Endothelial cell of umbilical vein (primary cell): Measurements from ENCODE around the gene ADSS1. TPM values are rescaled to one million over a fixed set of nuclear protein-coding genes. Genes with fewer than 3 reads are reported as not detected.
A peak's percentile ranks its signal among the peaks of the same experiment; 100 is the strongest.

Experiments
- Bru-seq: library from RNA; stranded (reverse); fragments of 400-500 nt; gene quantifications from one replicate; lab custom pipeline; 2021; lab: Mats Ljungman, UMichigan
- BruChase-seq, 2 experiments: library from RNA; stranded (reverse); fragments of 400-500 nt; gene quantifications; one replicate each; lab custom pipeline; 2021; lab: Mats Ljungman, UMichigan
- BruUV-seq: library from RNA; stranded (reverse); fragments of 400-500 nt; replicated peaks from 2 replicates; lab custom pipeline; 2021; lab: Mats Ljungman, UMichigan
- CTCF ChIA-PET: fragments of 300-600, 350-600 bp; sonication (Branson Sonifier 250); formaldehyde crosslinking; loops from one replicate; lab custom pipeline; 2021; ENCODE audit warnings: antibody characterized with exemption, inconsistent platforms; lab: Charles Lee
- POLR2A ChIA-PET: fragments of 300-600, 350-600 bp; sonication (Branson Sonifier 250); formaldehyde crosslinking; loops from one replicate; lab custom pipeline; 2021; ENCODE audit warnings: antibody characterized with exemption, inconsistent platforms; lab: Charles Lee
- DNase-seq: peaks from one replicate; pipeline ENCODE4 v3.0.0-alpha.2; 2011; ENCODE audit warnings: low read depth, low spot score
- FAIRE-seq: peaks from 2 replicates; lab custom pipeline; 2011; peaks lifted over from hg19 to GRCh38; lab: Jason Lieb, UNC
- H2AFZ ChIP-seq: 2 replicates; pipeline ENCODE4 v1.6.0; 2012; ENCODE audit warnings: low read depth, low read length, control low read depth, inconsistent platforms
- H3K27ac ChIP-seq: 2 replicates; pipeline ENCODE4 v1.5.1; 2011; ENCODE audit warnings: low read depth, mild to moderate bottlenecking, control low read depth, low read length, moderate library complexity; ENCODE audit not compliant: insufficient read depth
- H3K27me3 ChIP-seq, 2 experiments: 2 replicates each; pipeline versions ENCODE4 v1.6.0 to v1.6.1; 2011; ENCODE audit warnings: low read length in 2 of 2, mixed read lengths in 1 of 2; ENCODE audit not compliant: control insufficient read depth in 2 of 2, insufficient read depth in 2 of 2
- H3K36me3 ChIP-seq, 2 experiments: 2 replicates in 1 of 2; 3 replicates in 1 of 2; pipeline ENCODE4 v1.5.1; 2011; ENCODE audit warnings: low read length in 2 of 2, mild to moderate bottlenecking in 1 of 2, moderate library complexity in 1 of 2; ENCODE audit not compliant: control insufficient read depth in 2 of 2, insufficient read depth in 2 of 2; ENCODE audit errors: extremely low read depth in 1 of 2
- H3K4me1 ChIP-seq: 3 replicates; pipeline ENCODE4 v1.5.1; 2011; ENCODE audit warnings: mild to moderate bottlenecking, low read length; ENCODE audit not compliant: control insufficient read depth, insufficient read depth; ENCODE audit errors: extremely low read depth
- H3K4me2 ChIP-seq: 2 replicates; pipeline ENCODE4 v1.6.1; 2011; ENCODE audit warnings: low read length, control low read depth, mixed read lengths; ENCODE audit not compliant: insufficient read depth
- H3K4me3 ChIP-seq, 3 experiments: fragments of 200-600 bp in 1 of 3; sonication (generic), shearing (Covaris generic) in 1 of 3; replicated peaks in 1 of 3; 2 replicates each; pipeline ENCODE4 v1.5.1; 2011 to 2016; ENCODE audit warnings: control low read depth in 3 of 3, low read length in 3 of 3, mild to moderate bottlenecking in 2 of 3, inconsistent platforms in 1 of 3, low read depth in 1 of 3, moderate library complexity in 1 of 3; ENCODE audit not compliant: insufficient read depth in 1 of 3
- H3K79me2 ChIP-seq: 2 replicates; pipeline ENCODE4 v1.6.0; 2012; ENCODE audit warnings: low read length, inconsistent platforms; ENCODE audit not compliant: control insufficient read depth, insufficient read depth
- H3K9ac ChIP-seq: replicated peaks from 2 replicates; pipeline ENCODE3; 2011; ENCODE audit warnings: low read length, control low read depth; ENCODE audit not compliant: insufficient read depth; ENCODE audit errors: extremely low read depth
- H3K9me1 ChIP-seq: replicated peaks from 3 replicates; pipeline ENCODE4 v1.6.0; 2011; ENCODE audit warnings: mild to moderate bottlenecking, low read length; ENCODE audit not compliant: control insufficient read depth, insufficient read depth; ENCODE audit errors: extremely low read depth
- H3K9me3 ChIP-seq: replicated peaks from 2 replicates; pipeline ENCODE4 v1.5.1; 2012; ENCODE audit warnings: low read length, inconsistent platforms; ENCODE audit not compliant: control insufficient read depth, insufficient read depth
- H4K20me1 ChIP-seq: replicated peaks from 2 replicates; pipeline ENCODE3; 2011; ENCODE audit warnings: mild to moderate bottlenecking, low read length; ENCODE audit not compliant: control insufficient read depth, insufficient read depth; ENCODE audit errors: extremely low read depth
- EZH2 ChIP-seq: IDR thresholded peaks from 2 replicates; pipeline ENCODE4 v1.6.1; 2012; ENCODE audit warnings: borderline replicate concordance, low read depth, mild to moderate bottlenecking, moderate library complexity, low read length, inconsistent platforms; ENCODE audit not compliant: severe bottlenecking
- GATA2 ChIP-seq: IDR thresholded peaks from 2 replicates; pipeline ENCODE4 v1.7.0; 2011; ENCODE audit warnings: low read depth, mild to moderate bottlenecking, moderate library complexity, mixed read lengths, low read length; ENCODE audit not compliant: insufficient read length, insufficient read depth
- MYC ChIP-seq: IDR thresholded peaks from one replicate; pipeline ENCODE4 v1.6.1; 2011; ENCODE audit warnings: mild to moderate bottlenecking, low read depth, low read length
- POLR2A ChIP-seq: IDR thresholded peaks from 2 replicates; pipeline ENCODE4 v1.6.1; 2012; ENCODE audit warnings: low read depth, mild to moderate bottlenecking, control low read depth, low read length
- POLR2AphosphoS5 ChIP-seq: IDR thresholded peaks from 2 replicates; pipeline ENCODE4 v1.6.1; 2012; ENCODE audit warnings: low read depth, mild to moderate bottlenecking, control low read depth, low read length, moderate library complexity; ENCODE audit not compliant: insufficient read depth
- dilution Hi-C: fragments of 300-500 bp; cut with MboI; formaldehyde crosslinking; loops from one replicate; pipeline ENCODE4 v1.15.0; 2019; ENCODE audit warnings: low sequenced_read_pairs; ENCODE audit not compliant: extremely low pct_ligation_motif_present
- intact Hi-C: fragments of 100-400 bp; cut with micrococcal nuclease; formaldehyde crosslinking; loops from one replicate; pipeline ENCODE4 v1.10.0; 2022
- long read RNA-seq: library from polyadenylated mRNA; stranded (forward); transcript quantifications from one replicate; pipeline ENCODE4 v2.0.0, GENCODE V29; 2021
- polyA minus RNA-seq, 3 experiments: library from RNA; depleted of rRNA, polyadenylated mRNA; stranded (reverse); fragments of >200 nt; gene quantifications; 1 replicate in 1 of 3; 2 replicates in 2 of 3; pipeline ENCODE4 v1.2.3, GENCODE V29; 2011
- polyA plus RNA-seq, 4 experiments: library from polyadenylated mRNA; depleted of rRNA in 3 of 4; stranded (reverse) in 3 of 4; unstranded in 1 of 4; fragments of >200 nt; gene quantifications; 2 replicates each; pipeline versions ENCODE4 v1.2.1 to v1.2.3, GENCODE V29; 2011 to 2012; ENCODE audit warnings: missing spikeins in 1 of 4
- total RNA-seq: library from RNA; stranded (reverse); gene quantifications from 2 replicates; pipeline ENCODE4 v1.2.3, GENCODE V29; 2021
- TF ChIP-seq, protein P1 (sequence below): IDR thresholded peaks from 2 replicates; pipeline ENCODE4 v1.6.1; 2011; ENCODE audit not compliant: insufficient read depth, insufficient read length
- TF ChIP-seq, protein P2 (sequence below), 2 donors: IDR thresholded peaks; 1 replicate in 1 of 2; 2 replicates in 1 of 2; pipeline ENCODE4 v1.5.1; 2011; ENCODE audit warnings: low read length in 2 of 2, mild to moderate bottlenecking in 2 of 2, moderate library complexity in 2 of 2, control low read depth in 1 of 2, inconsistent platforms in 1 of 2, low read depth in 1 of 2; ENCODE audit not compliant: insufficient read depth in 1 of 2; ENCODE audit errors: extremely low read depth in 1 of 2

ADSS1 gene
- total RNA-seq, result 1.9 and 2.7 TPM in 2 replicates
- polyA plus RNA-seq, result 1.3 and 1.9 TPM in 2 replicates
- polyA plus RNA-seq (2011; cell fraction: cytosol; rRNA removed), result 1.5 and 1.6 TPM in 2 replicates
- polyA plus RNA-seq (2011; cell fraction: nucleus; rRNA removed), result 10.8 and 14.8 TPM in 2 replicates
- 1.2 and 2.1 TPM in 2 replicates for polyA plus RNA-seq (2012)
- 1.0 and 2.0 TPM in 2 replicates for polyA minus RNA-seq
- polyA minus RNA-seq (2011; cell fraction: cytosol; rRNA and poly(A)+ RNA removed), result 6.2 TPM
- 3.2 and 4.7 TPM in 2 replicates for polyA minus RNA-seq (2011; cell fraction: nucleus; rRNA and poly(A)+ RNA removed)
- percentile 31 among the genes with signal in this experiment for Bru-seq, nascent RNA
- BruChase-seq, experiment 1, labeled RNA remaining after a 6-hour chase, result percentile 55 among the genes with signal in this experiment
- BruChase-seq, experiment 2, labeled RNA remaining after a 2-hour chase, result percentile 36 among the genes with signal in this experiment
- long read RNA-seq, partial matches to known transcripts, result 0 of 1 reads
- long read RNA-seq, other reads (novel, unspliced or antisense), result 0 of 1 reads

DNA sequence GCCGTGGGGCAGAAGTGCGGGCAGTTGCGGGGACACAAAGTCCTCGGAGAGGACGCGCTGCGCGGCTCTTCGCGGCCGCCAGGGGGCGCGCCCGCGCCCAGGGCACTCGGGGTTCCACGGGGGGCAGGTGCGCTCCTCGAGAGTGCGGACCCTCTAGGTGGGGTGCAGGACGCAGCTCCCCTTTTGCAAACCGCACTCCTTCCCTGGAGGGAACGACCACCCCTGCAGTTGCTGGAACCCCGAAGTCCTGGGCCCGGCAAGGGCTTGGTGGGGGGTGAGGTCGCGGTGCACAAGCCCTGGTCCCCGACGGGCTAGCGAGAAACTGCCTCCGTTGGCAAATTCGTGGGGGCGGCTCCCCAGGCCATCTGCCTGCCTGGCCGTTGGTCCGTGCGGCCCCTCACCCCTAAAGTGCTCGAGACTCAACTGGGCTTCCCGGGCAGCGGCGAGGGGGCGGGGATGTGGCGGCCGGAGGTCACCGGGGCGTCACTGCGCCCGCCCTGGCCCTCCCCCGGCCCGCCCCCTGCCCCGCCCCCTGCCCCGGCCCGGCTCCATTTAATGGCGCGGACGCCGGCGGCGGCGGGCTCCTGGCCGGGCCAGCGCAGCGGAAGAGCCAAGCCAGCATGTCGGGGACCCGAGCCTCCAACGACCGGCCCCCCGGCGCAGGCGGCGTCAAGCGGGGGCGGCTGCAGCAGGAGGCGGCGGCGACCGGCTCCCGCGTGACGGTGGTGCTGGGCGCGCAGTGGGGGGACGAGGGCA is at the start of gene ADSS1:
ADSS1 (plus strand) TSS at position 579 of the 756 bp plus-strand sequence; CDS start at position 621, 42 bp downstream.
- ChIA-PET POLR2A (no interaction called here), CTCF (interaction anchor here (0.7 to 3.2 kb wide), 4 partner anchors 8 to 29 kb away, joined by 3 to 17 read pairs (median 3); partner anchors contain the start of gene SIVA1)
- intact Hi-C loops, result loop anchor here (2.0 kb wide), 1 partner anchor 29 kb away; the partner anchor contains the start of gene SIVA1
- H3K9me1 ChIP-seq, result no peaks in the 10 kb centered on the region
- H3K36me3 ChIP-seq, result peaks cover 0 to 6% of the 10 kb centered on the region in 2 experiments
- no peak within 1 kb of the TSS for H3K9ac ChIP-seq
- H4K20me1 ChIP-seq, result no peaks in the 10 kb centered on the region
- peak within 1 kb of the TSS; percentile 7 to 52 (median 35) for H3K4me3 ChIP-seq
- H3K27ac ChIP-seq, result no peak within 1 kb of the TSS
- H3K4me1 ChIP-seq, result peaks cover 5% of the 10 kb centered on the region
- H3K4me2 ChIP-seq, result peak within 1 kb of the TSS; percentile 37
- no TSS peak for BruUV-seq
- dilution Hi-C loops, result no loop called here
- peak within 1 kb of the TSS; percentile 50 for H2AFZ ChIP-seq
- H3K79me2 ChIP-seq, result no peaks in the 10 kb centered on the region
- peak; percentile 46 for DNase-seq
- TF ChIP-seq EZH2 (no peak), POLR2A (peak; percentile 67), MYC (no peak), POLR2AphosphoS5 (peak; percentile 72), GATA2 (no peak)
- TF ChIP-seq, protein P1, sequence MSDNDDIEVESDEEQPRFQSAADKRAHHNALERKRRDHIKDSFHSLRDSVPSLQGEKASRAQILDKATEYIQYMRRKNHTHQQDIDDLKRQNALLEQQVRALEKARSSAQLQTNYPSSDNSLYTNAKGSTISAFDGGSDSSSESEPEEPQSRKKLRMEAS, result no peak
- TF ChIP-seq, protein P2, sequence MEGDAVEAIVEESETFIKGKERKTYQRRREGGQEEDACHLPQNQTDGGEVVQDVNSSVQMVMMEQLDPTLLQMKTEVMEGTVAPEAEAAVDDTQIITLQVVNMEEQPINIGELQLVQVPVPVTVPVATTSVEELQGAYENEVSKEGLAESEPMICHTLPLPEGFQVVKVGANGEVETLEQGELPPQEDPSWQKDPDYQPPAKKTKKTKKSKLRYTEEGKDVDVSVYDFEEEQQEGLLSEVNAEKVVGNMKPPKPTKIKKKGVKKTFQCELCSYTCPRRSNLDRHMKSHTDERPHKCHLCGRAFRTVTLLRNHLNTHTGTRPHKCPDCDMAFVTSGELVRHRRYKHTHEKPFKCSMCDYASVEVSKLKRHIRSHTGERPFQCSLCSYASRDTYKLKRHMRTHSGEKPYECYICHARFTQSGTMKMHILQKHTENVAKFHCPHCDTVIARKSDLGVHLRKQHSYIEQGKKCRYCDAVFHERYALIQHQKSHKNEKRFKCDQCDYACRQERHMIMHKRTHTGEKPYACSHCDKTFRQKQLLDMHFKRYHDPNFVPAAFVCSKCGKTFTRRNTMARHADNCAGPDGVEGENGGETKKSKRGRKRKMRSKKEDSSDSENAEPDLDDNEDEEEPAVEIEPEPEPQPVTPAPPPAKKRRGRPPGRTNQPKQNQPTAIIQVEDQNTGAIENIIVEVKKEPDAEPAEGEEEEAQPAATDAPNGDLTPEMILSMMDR (IDR thresholded peaks at IDR 0.05; ENCODE audit: extremely low read depth in 1 of 2, insufficient read depth in 1 of 2, low read depth in 1 of 2, low read length in 2 of 2), result peak; percentile 93 to 97
- FAIRE-seq, result no peak
- H3K27me3 ChIP-seq, result no peaks in the 10 kb centered on the region
- no peaks in the 10 kb centered on the region for H3K9me3 ChIP-seq
